GM19193 (cell line): ENCODE measurements around the gene CELA1.

Source experiments
- POLR2A ChIP-seq: IDR thresholded peaks from 4 replicates; pipeline ENCODE4 v1.6.1; 2011; ENCODE audit not compliant: insufficient read depth, insufficient read length; ENCODE audit errors: extremely low read depth

The CELA1 gene

GRCh38 chr12:51382173-51382572 lies 35.7 kb upstream of the CELA1 start:
- no peak for TF ChIP-seq POLR2A

- no peak for TF ChIP-seq POLR2A
These were observed 35.0 kb upstream of the CELA1 start for GRCh38 chr12:51381226-51382079.

GRCh38 chr12:51379571-51379970 lies 33.1 kb upstream of the CELA1 start:
- no peak for TF ChIP-seq POLR2A

GRCh38 chr12:51378749-51379148 lies 32.3 kb upstream of the CELA1 start:
- no peak for TF ChIP-seq POLR2A

- TF ChIP-seq POLR2A: no peak
These were observed 30.9 kb upstream of the CELA1 start for GRCh38 chr12:51377099-51377984.

GRCh38 chr12:51374856-51375255 lies 28.4 kb upstream of the CELA1 start:
- TF ChIP-seq POLR2A: no peak

GRCh38 chr12:51374361-51374760 lies 27.9 kb upstream of the CELA1 start:
- no peak for TF ChIP-seq POLR2A

GRCh38 chr12:51373187-51373586 lies 26.7 kb upstream of the CELA1 start:
- TF ChIP-seq POLR2A: no peak

GRCh38 chr12:51372021-51372420 lies 25.5 kb upstream of the CELA1 start:
- TF ChIP-seq POLR2A: no peak

- no peak for TF ChIP-seq POLR2A
These were observed 24.9 kb upstream of the CELA1 start for GRCh38 chr12:51371295-51371953.

GRCh38 chr12:51370667-51371066 lies 24.2 kb upstream of the CELA1 start:
- no peak for TF ChIP-seq POLR2A

GRCh38 chr12:51369581-51369980 lies 23.1 kb upstream of the CELA1 start:
- TF ChIP-seq POLR2A: no peak

- peak; percentile 44 for TF ChIP-seq POLR2A
These were observed 22.4 kb upstream of the CELA1 start for GRCh38 chr12:51368640-51369517.

- no peak for TF ChIP-seq POLR2A
These were observed 18.8 kb upstream of the CELA1 start for GRCh38 chr12:51365276-51365675.
